Prostate gland (tissue), 2 donors: ENCODE data around the gene GFY.
A peak's percentile ranks its signal among the peaks of the same experiment; 100 is the strongest.

Experiments used
- CTCF ChIP-seq, 4 experiments: fragments of 200-600 bp in 2 of 4; fragments of 450-650 bp in 2 of 4; sonication (generic) in 2 of 4; IDR thresholded peaks; 1 replicate in 3 of 4; 2 replicates in 1 of 4; pipeline ENCODE4 v1.5.1; 2016 to 2019; ENCODE audit warnings: antibody characterized with exemption in 4 of 4, mild to moderate bottlenecking in 2 of 4, moderate library complexity in 2 of 4
- POLR2AphosphoS5 ChIP-seq: sonication (generic); formaldehyde crosslinking; IDR thresholded peaks from one replicate; pipeline ENCODE4 v1.6.1; 2017; ENCODE audit warnings: antibody characterized with exemption

- TF ChIP-seq CTCF (IDR thresholded peaks at IDR 0.05) (peak; percentile 69 to 91 (median 86)), POLR2AphosphoS5 (peak; percentile 82)
Measured at GRCh38 chr19:49443366-49444099, 18.3 kb downstream of the GFY start.
